ENCODE results near the gene NECTIN2. TPM values are rescaled to one million over a fixed set of nuclear protein-coding genes. Genes with fewer than 3 reads are reported as not detected.
"Not testable (repeated sequence)": the region's sequence is repeated elsewhere in the genome, so short reads cannot be mapped to it uniquely, and the experiment has no call there.

Gene NECTIN2
- total RNA-seq, 1 experiment from 2014 or later: 24.3 TPM

- DNase-seq (ENCODE audit: extremely low read depth, low read depth): no peak
Measured at GRCh38 chr19:44816301-44816700, 29.8 kb upstream of the NECTIN2 start.

DNA sequence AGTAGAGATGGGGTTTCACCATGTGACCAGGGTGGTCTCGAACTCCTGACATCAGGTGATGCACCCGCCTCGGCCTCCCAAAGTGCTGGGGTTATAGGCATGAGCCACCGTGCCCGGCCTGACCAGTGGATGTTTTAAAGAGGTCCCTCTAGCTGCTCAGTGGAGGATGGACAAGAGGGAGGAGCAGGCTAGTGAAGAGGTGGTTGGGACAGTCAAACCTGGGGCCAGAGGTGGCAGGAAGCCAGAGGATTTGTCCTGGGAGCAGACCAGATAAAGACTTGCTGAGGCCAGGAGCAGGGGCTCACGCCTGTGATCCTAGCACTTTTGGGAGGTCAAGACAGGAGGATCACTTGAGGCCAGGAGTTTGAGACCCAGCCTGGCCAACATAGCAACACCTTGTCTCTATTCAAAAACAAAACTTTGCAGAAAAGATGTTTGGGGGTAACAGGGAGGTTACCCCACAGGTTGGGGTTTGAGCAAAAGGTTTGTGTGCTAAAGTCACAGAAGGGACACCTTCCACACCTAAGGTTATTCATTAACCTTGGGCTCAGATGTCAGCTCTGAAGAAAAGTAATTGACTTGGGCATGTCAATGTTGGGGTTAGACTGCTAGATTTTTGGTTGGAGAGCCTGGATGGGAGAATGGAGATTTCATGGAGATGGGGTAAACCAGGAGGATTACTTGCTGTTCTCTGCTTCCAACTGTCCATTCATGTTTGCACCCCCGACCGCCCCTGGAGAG, 28.2 kb upstream of the NECTIN2 start:
- no peak for DNase-seq (ENCODE audit: extremely low read depth, low read depth)

DNA sequence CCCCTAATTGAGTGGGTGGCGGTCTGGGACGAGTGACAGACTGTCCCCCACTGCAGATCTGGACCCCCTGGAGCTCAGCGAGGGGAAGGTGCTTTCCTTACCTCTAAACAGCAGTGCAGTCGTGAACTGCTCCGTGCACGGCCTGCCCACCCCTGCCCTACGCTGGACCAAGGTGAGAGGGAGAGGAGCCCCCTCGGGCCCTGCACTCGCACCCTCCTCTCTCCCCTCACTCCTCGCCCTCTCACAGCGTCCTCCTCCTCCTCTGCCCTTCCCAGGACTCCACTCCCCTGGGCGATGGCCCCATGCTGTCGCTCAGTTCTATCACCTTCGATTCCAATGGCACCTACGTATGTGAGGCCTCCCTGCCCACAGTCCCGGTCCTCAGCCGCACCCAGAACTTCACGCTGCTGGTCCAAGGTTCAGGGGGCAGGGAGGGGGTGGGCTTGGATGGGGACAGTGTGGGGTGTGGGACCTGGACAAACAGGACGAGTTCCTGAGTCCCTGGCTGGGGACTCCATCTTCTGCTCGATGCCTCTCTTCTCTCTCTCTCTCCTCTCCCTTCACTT, 27.5 kb upstream of the NECTIN2 start:
- no peak for DNase-seq (ENCODE audit: extremely low read depth, low read depth)

DNA sequence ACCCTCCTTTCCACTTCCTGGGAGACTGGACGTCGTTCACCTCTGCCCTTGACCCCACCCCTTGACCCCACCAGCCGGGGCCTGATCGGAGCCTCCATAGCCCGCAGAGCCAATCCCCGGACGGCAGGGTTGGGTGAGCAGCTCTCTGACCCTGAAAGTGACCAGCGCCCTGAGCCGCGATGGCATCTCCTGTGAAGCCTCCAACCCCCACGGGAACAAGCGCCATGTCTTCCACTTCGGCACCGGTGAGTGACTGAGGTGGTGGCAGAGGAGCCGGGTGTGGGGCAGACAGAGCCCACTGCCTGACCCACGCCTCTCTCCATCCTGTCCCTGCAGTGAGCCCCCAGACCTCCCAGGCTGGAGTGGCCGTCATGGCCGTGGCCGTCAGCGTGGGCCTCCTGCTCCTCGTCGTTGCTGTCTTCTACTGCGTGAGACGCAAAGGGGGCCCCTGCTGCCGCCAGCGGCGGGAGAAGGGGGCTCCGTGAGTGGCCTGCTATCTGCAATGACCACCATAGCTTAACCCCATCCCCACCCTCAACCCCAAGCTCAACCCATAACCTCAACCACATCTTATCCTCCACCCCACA, 26.8 kb upstream of the NECTIN2 start:
- no peak for DNase-seq (ENCODE audit: extremely low read depth, low read depth)

- DNase-seq (ENCODE audit: extremely low read depth, low read depth): no peak
Measured at GRCh38 chr19:44820648-44821609, 25.2 kb upstream of the NECTIN2 start.

DNA sequence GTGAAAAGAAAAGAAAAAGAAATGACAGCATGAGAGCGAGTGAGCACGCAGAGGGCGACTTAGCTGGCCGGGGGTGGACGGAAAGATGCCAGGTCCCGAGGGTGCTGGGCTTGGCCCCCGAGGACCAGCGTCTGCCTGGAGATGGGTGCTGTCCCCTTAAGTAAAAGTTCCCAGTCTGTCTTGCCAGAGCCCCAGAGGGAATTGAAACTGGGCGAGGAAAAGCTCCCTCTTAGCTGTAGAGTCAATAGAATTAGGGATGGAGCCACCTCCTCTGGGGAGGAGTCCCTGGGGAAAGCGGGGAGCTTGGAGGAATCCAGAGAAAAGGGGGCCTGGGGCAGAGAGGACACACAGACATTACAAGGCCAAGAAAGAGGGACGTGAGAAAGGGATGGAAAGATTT, 23.9 kb upstream of the NECTIN2 start:
- no peak for DNase-seq (ENCODE audit: extremely low read depth, low read depth)

GRCh38 chr19:44822670-44823372, 23.3 kb upstream of the NECTIN2 start:
- DNase-seq (ENCODE audit: extremely low read depth, low read depth): no peak

GRCh38 chr19:44823373-44823698, 22.8 kb upstream of the NECTIN2 start:
- DNase-seq (ENCODE audit: extremely low read depth, low read depth): no peak

DNA sequence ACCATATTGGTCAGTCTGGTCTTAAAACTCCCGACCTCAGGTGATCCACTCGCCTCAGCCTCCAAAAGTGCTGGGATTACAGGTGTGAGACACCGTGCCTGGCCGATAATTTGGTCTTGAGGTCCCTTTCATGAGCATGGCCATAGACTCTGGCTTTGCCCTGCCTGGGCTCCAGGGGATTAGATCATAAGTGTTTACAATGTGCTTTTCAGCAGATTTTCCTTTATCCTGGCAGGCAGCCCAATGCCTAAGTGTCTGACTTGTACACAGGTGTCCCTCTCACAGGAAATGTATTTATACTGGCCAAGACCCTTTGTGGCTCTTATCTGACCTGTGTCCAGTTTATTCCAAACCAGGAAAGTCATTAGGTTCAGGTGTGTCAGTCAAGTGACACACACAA, 21.3 kb upstream of the NECTIN2 start:
- DNase-seq (ENCODE audit: extremely low read depth, low read depth): no peak

DNA sequence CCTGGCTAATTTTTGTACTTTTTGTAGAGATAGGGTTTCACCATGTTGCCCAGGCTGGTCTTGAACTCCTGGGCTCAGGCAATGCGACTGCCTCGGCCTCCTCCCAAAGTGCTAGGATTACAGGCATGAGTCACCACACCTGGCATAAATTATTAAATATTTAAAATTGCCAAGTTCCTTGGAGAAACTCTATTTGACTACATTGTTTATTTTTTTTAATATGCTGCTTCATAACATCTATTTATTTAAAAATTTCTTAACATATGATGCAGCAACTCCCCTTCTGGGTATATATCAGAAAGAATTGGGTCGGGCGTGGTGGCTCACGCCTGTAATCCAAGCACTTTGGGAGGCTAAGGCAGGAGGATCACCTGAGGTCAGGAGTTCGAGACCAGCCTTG, 13.2 kb upstream of the NECTIN2 start:
- not testable (repeated sequence) for DNase-seq (ENCODE audit: extremely low read depth, low read depth)

GRCh38 chr19:44834399-44834798, 11.7 kb upstream of the NECTIN2 start:
- not testable (repeated sequence) for DNase-seq (ENCODE audit: extremely low read depth, low read depth)

GRCh38 chr19:44839276-44839675, 6.8 kb upstream of the NECTIN2 start:
- no peak for DNase-seq (ENCODE audit: extremely low read depth, low read depth)

DNA sequence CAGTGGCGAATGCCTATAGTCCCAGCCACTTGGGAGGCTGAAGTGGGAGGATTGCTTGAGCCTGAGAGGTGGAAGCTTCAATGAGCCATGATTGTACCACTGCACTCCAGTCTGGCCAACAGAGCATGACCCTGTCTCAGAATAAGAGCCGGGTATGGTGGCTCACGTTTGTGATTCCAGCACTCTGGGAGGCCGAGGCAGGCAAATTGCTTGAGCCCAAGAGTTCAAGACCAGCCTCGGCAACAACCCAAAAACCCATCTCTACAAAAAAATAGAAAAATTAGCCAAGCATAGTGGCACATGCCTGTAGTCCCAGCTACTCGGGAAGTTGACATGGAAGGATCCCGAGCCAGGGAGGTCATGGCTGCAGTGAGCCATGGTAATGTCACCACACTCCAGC, 5.3 kb upstream of the NECTIN2 start:
- DNase-seq (ENCODE audit: extremely low read depth, low read depth): no peak

- no peak for DNase-seq (ENCODE audit: extremely low read depth, low read depth)
Measured at GRCh38 chr19:44841231-44841630, 4.9 kb upstream of the NECTIN2 start.

GRCh38 chr19:44845286-44845611, 848 bp upstream of the NECTIN2 start:
- no peak for DNase-seq (ENCODE audit: extremely low read depth, low read depth)

DNA sequence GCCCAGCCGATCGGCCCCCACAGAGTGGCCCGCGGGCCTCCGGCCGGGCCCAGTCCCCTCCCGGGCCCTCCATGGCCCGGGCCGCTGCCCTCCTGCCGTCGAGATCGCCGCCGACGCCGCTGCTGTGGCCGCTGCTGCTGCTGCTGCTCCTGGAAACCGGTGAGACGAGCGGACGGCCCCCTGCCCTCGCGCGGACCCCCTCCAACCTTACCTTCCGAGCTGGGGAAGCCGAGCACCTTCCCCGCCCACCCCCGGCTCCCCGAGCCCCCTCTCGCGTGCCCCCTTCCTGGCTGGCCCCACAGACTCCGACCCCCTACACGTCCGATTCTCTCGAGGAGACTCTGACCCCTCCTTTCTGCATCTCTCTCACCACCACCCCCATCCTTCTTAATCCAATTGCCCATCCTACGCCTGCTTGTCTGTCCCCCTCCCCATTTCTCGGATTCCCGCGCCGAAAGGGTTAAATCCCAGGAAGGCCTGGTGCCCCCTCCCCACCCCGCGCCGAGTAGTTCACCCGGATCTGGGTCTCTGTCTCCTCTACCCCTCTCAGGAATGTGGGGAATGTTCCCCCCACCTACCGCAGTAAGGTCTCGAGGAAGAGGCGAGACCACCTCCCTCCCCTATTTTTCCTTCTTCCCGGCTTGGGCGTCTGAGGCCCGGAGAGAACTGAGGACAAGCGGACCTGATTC, 502 bp downstream of the NECTIN2 start:
- DNase-seq (ENCODE audit: extremely low read depth, low read depth): no peak

GRCh38 chr19:44847144-44848035, 1.3 kb downstream of the NECTIN2 start:
- no peak for DNase-seq (ENCODE audit: extremely low read depth, low read depth)

- no peak for DNase-seq (ENCODE audit: extremely low read depth, low read depth)
Measured at GRCh38 chr19:44848036-44848811, 2.1 kb downstream of the NECTIN2 start.

Data from NCI-H460 (cell line).